Glutamatergic neuron (in vitro differentiated cells): ENCODE data around the gene TBX4. TPM values are rescaled to one million over a fixed set of nuclear protein-coding genes. Genes with fewer than 3 reads are reported as not detected.
"Not testable (repeated sequence)": the region's sequence is repeated elsewhere in the genome, so short reads cannot be mapped to it uniquely, and the experiment has no call there.

ENCODE experiments used
- DNase-seq: peaks from one replicate; pipeline ENCODE4 v3.0.0; 2022
- H3K27ac Mint-ChIP-seq: one replicate; pipeline ENCODE4 v1.8.0; 2020; ENCODE audit warnings: mild to moderate bottlenecking, mixed read lengths, inconsistent platforms; ENCODE audit not compliant: unreplicated experiment
- H3K27me3 Mint-ChIP-seq: one replicate; pipeline ENCODE4 v1.8.0; 2020; ENCODE audit warnings: mild to moderate bottlenecking, moderate library complexity, mixed read lengths, inconsistent platforms; ENCODE audit not compliant: unreplicated experiment
- H3K36me3 Mint-ChIP-seq: one replicate; pipeline ENCODE4 v1.8.0; 2020; ENCODE audit warnings: mild to moderate bottlenecking, mixed read lengths, inconsistent platforms; ENCODE audit not compliant: unreplicated experiment
- H3K4me1 Mint-ChIP-seq: one replicate; pipeline ENCODE4 v1.8.0; 2020; ENCODE audit warnings: mild to moderate bottlenecking, low read depth, mixed read lengths, inconsistent platforms; ENCODE audit not compliant: unreplicated experiment
- H3K4me3 Mint-ChIP-seq: one replicate; pipeline ENCODE4 v1.8.0; 2020; ENCODE audit warnings: mild to moderate bottlenecking, mixed read lengths, inconsistent platforms; ENCODE audit not compliant: unreplicated experiment
- H3K9me3 Mint-ChIP-seq: one replicate; pipeline ENCODE4 v1.8.0; 2020; ENCODE audit warnings: mild to moderate bottlenecking, moderate library complexity, mixed read lengths, inconsistent platforms; ENCODE audit not compliant: unreplicated experiment
- total RNA-seq: library from RNA; stranded (reverse); fragmentation: NEBNext Ultra II Directional; extraction: Animal tissue kit (Norgen Biotek cat#: 25700); gene quantifications from one replicate; pipeline ENCODE4 v1.2.1, GENCODE V29; 2021; ENCODE audit not compliant: unreplicated experiment
- TF ChIP-seq, protein P1 (sequence below): fragments of 200-600 bp; sonication (generic); IDR thresholded peaks from one replicate; pipeline ENCODE4 v1.5.0; 2021; ENCODE audit not compliant: partially characterized antibody, unreplicated experiment

TBX4 gene
- total RNA-seq, 1 donor from 2014 or later: not detected

DNA sequence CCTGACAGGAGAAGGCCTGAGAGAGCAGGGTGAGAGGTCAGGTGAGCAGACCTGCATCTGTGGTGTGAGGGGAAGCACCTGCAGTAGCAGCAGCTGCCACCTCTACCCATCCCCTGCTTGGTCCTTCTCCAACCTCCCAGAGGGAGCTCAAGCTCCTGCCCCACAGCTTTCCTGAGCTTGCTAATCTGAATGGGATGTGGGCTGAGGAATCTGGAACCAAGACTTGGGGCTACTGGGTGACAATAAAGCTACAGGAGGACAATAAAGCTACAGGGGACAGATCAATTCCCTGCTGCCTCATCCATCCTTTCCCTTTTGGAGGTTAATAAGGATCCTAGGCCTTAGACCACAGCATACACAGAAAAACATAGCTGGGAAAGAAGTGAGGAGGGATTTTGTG, 4.9 kb upstream of the TBX4 start:
- H3K27me3 Mint-ChIP-seq: peaks cover 11% of the 10 kb centered on the region
- no peak for DNase-seq
- H3K9me3 Mint-ChIP-seq: peaks cover 3% of the 10 kb centered on the region
- no peak overlapping the region for H3K4me3 Mint-ChIP-seq
- H3K27ac Mint-ChIP-seq: no peak overlapping the region
- H3K36me3 Mint-ChIP-seq: no peaks in the 10 kb centered on the region
- TF ChIP-seq, protein P1, sequence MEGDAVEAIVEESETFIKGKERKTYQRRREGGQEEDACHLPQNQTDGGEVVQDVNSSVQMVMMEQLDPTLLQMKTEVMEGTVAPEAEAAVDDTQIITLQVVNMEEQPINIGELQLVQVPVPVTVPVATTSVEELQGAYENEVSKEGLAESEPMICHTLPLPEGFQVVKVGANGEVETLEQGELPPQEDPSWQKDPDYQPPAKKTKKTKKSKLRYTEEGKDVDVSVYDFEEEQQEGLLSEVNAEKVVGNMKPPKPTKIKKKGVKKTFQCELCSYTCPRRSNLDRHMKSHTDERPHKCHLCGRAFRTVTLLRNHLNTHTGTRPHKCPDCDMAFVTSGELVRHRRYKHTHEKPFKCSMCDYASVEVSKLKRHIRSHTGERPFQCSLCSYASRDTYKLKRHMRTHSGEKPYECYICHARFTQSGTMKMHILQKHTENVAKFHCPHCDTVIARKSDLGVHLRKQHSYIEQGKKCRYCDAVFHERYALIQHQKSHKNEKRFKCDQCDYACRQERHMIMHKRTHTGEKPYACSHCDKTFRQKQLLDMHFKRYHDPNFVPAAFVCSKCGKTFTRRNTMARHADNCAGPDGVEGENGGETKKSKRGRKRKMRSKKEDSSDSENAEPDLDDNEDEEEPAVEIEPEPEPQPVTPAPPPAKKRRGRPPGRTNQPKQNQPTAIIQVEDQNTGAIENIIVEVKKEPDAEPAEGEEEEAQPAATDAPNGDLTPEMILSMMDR: no peak
- no peaks in the 10 kb centered on the region for H3K4me1 Mint-ChIP-seq

DNA sequence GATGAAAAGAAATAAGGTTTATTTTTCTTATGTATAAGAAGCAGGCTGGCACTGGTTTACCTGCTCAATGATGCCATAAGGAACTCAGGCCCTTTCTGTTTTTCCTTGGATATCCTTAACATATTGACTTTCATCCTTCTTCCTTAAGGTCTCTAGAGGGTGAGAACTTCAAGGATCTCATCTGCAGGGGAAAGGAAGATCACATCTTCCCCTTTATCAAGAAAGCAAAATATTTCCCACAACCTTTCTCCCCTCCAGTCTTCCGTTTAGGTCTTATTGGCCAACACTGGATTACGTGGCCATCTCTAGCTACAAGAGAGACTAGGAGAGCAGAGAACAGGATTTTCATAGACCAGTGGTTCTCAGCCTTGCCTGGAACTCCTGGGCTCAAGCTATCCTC, 4.2 kb upstream of the TBX4 start:
- H3K4me3 Mint-ChIP-seq: no peak overlapping the region
- H3K4me1 Mint-ChIP-seq: no peaks in the 10 kb centered on the region
- TF ChIP-seq, protein P1: no peak
- H3K27ac Mint-ChIP-seq: no peak overlapping the region
- DNase-seq: no peak
- peaks cover 17% of the 10 kb centered on the region for H3K27me3 Mint-ChIP-seq
- peaks cover 2% of the 10 kb centered on the region for H3K9me3 Mint-ChIP-seq
- no peaks in the 10 kb centered on the region for H3K36me3 Mint-ChIP-seq

DNA sequence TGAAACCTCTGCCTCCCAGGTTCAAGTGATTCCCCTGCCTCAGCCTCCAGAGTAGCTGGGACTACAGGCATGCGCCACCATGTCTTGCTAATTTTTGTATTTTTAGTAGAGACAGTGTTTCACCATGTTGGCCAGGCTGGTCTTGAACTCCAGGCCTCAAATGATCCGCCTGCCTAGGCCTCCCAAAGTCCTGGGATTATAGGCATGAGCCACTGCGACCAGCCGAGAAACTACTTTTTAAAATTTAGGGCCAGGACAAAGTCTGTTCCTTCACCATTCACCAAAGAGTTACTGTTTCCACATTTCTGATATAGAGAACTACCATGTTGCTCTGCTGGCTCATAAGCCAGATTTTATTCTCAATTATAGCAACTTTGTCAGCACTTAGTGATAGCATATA, 3.1 kb upstream of the TBX4 start:
- H3K4me1 Mint-ChIP-seq: not testable (repeated sequence)

DNA sequence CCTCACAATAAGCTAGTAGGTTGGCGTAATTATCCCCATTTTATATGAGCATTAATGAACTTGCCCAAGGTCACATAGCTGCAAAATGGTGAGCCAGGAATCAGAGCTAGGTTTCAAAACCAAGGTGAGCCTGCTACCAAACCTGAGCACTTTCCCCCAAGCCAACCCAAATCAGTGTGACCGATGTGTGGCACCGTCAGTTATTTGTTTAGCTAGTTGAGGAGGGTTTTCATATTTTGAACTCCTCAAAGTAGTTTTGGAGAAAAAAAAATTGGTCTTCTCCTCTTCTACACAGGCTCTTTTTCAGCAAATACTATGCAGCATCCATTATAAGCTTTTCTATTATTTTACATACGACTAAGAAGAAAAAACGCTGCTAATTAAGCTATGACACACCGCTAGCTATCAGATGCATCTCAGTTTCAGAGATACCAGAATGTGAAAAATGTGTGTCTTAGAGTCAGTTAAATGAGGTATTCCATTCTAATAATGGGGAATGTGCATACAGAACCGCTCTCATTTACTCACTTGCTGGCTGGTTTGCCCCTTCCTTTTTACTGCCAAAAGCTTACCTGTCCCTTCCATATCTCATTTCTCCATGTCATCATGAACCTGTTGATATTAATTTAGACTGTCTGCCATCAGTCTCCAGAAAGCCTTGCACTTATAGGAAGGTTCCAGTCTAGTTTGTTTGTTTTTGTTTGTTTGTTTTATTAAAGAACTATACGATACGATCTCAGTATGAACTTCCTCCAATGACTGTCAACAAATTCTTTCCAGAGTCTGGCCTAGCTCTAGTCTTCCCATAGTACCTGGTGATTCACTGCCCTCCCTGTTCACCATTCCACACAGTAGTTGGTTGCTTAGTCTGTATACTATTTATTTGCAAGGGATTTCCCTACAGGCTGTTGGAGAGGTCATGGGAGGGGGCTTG, 2.2 kb upstream of the TBX4 start:
- peaks cover 2% of the 10 kb centered on the region for H3K4me1 Mint-ChIP-seq
- H3K27me3 Mint-ChIP-seq: peaks cover 20% of the 10 kb centered on the region
- no peaks in the 10 kb centered on the region for H3K36me3 Mint-ChIP-seq
- no peak overlapping the region for H3K4me3 Mint-ChIP-seq
- TF ChIP-seq, protein P1: no peak
- no peak overlapping the region for H3K27ac Mint-ChIP-seq
- peaks cover 9% of the 10 kb centered on the region for H3K9me3 Mint-ChIP-seq
- no peak for DNase-seq

More for the DNA sequence above, 3.1 kb upstream of the TBX4 start:
- not testable (repeated sequence) for H3K9me3 Mint-ChIP-seq, DNase-seq, H3K36me3 Mint-ChIP-seq, H3K27ac Mint-ChIP-seq, H3K4me3 Mint-ChIP-seq
- H3K27me3 Mint-ChIP-seq: peaks cover 19% of the 10 kb centered on the region

DNA sequence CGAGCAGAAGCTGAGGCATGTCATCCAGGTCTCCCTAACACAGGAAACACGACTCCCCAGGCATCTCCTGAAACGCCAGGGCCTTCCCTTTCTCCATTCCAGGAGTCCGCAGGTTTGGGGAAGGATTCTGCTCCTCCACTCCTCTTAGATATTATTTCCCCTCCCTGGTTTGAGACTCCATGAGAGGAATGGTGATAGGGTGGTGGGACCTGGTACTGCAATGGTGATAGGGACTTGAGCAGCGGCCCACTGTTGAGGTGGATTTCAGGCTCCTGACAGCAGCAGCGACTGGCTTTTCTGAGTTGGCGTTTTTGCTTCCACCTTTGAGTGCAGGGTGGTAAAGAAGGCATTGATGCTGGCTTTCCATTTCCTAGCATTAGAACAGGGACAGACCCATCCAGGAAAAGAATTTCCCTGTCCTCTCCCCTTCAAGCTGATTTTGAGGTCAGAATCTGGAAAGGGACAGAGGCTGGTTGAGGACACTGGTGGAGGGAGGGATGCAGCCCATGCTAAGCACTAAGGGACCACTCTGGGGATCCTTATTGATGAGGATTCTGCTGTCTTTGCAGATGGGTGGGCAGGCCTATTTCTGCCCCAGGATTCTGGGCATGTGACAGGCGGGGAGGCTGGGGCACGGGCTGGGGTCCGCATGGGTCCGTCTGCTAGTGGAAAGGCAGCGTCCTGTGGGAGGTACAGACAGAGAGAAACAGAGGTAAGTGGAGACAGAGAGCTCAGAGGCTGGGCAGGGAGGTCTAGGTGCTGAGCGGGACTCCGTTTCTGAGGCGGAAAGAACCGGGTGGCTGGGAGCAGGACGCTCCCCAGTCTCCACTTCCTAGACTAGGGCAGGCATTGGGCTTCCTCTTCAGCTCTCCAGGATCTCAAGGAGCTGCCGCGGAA, 1.3 kb upstream of the TBX4 start:
- no peaks in the 10 kb centered on the region for H3K36me3 Mint-ChIP-seq
- no peak for DNase-seq
- peaks cover 2% of the 10 kb centered on the region for H3K4me1 Mint-ChIP-seq
- peaks cover 10% of the 10 kb centered on the region for H3K9me3 Mint-ChIP-seq
- no peak overlapping the region for H3K27ac Mint-ChIP-seq
- TF ChIP-seq, protein P1: no peak
- peak overlapping the region; percentile 59 for H3K4me3 Mint-ChIP-seq
- H3K27me3 Mint-ChIP-seq: peaks cover 27% of the 10 kb centered on the region
